MM.1S (cell line): ENCODE results near the gene TNFRSF4.

Experiments
- DNase-seq: peaks from one replicate; pipeline ENCODE4 v3.0.0-alpha.2; 2015
- H2AFZ ChIP-seq: fragments of 300-600 bp; sonication (generic); 2 replicates; pipeline ENCODE4 v1.6.0; 2016; ENCODE audit warnings: antibody characterized with exemption, low read length
- H3F3A ChIP-seq: fragments of 300-600 bp; sonication (generic); 2 replicates; pipeline ENCODE4 v1.6.1; 2016; ENCODE audit warnings: mild to moderate bottlenecking, antibody characterized with exemption, low read length, moderate library complexity, mixed read lengths; ENCODE audit not compliant: insufficient read depth
- H3K27ac ChIP-seq: fragments of 300-600 bp; sonication (generic); 2 replicates; pipeline ENCODE4 v1.5.1; 2016; ENCODE audit warnings: mild to moderate bottlenecking, low read length
- H3K27me3 ChIP-seq: fragments of 300-600 bp; sonication (generic); replicated peaks from 2 replicates; pipeline ENCODE4 v1.6.0; 2016; ENCODE audit warnings: low read length; ENCODE audit not compliant: insufficient read depth
- H3K36me3 ChIP-seq: fragments of 300-600 bp; sonication (generic); replicated peaks from 2 replicates; pipeline ENCODE4 v1.6.1; 2016; ENCODE audit warnings: mild to moderate bottlenecking, low read length, mixed read lengths; ENCODE audit not compliant: insufficient read depth
- H3K4me1 ChIP-seq: fragments of 300-600 bp; sonication (generic); 2 replicates; pipeline ENCODE4 v1.6.1; 2016; ENCODE audit warnings: low read length, mixed read lengths
- H3K4me2 ChIP-seq: fragments of 300-600 bp; sonication (generic); 2 replicates; pipeline ENCODE4 v1.6.0; 2016; ENCODE audit warnings: low read depth, low read length
- H3K4me3 ChIP-seq: fragments of 300-600 bp; sonication (generic); 2 replicates; pipeline ENCODE4 v1.5.1; 2016; ENCODE audit warnings: low read length, mixed read lengths
- H3K79me2 ChIP-seq: fragments of 300-600 bp; sonication (generic); 2 replicates; pipeline ENCODE4 v1.6.1; 2016; ENCODE audit warnings: mixed run types, low read length, mixed read lengths
- H3K9ac ChIP-seq: fragments of 300-600 bp; sonication (generic); 2 replicates; pipeline ENCODE4 v1.6.1; 2016; ENCODE audit warnings: low read length, mixed read lengths
- H3K9me2 ChIP-seq: fragments of 300-600 bp; sonication (generic); replicated peaks from 2 replicates; pipeline ENCODE4 v1.6.1; 2016; ENCODE audit warnings: mild to moderate bottlenecking, low read length, mixed read lengths; ENCODE audit not compliant: insufficient read depth
- H3K9me3 ChIP-seq: fragments of 300-600 bp; sonication (generic); replicated peaks from 2 replicates; pipeline ENCODE4 v1.6.1; 2016; ENCODE audit warnings: mild to moderate bottlenecking, low read length, mixed read lengths; ENCODE audit not compliant: insufficient read depth
- H4K20me1 ChIP-seq: fragments of 300-600 bp; sonication (generic); 2 replicates; pipeline ENCODE4 v1.6.1; 2016; ENCODE audit warnings: mild to moderate bottlenecking, low read length, moderate library complexity, mixed read lengths; ENCODE audit not compliant: insufficient read depth
- CTCF ChIP-seq: fragments of 300-600 bp; sonication (generic); IDR thresholded peaks from 2 replicates; pipeline ENCODE4 v1.5.1; 2016; ENCODE audit warnings: antibody characterized with exemption, low read length, mixed read lengths
- EZH2 ChIP-seq: fragments of 300-600 bp; sonication (generic); optimal IDR thresholded peaks from 2 replicates; pipeline ENCODE3; 2017; ENCODE audit warnings: low read depth, mild to moderate bottlenecking, antibody characterized with exemption, low read length, mixed read lengths
- EZH2phosphoT487 ChIP-seq: fragments of 300-600 bp; sonication (generic); IDR thresholded peaks from 2 replicates; pipeline ENCODE4 v1.6.1; 2018; ENCODE audit warnings: antibody characterized with exemption, low read length

TNFRSF4 gene

DNA sequence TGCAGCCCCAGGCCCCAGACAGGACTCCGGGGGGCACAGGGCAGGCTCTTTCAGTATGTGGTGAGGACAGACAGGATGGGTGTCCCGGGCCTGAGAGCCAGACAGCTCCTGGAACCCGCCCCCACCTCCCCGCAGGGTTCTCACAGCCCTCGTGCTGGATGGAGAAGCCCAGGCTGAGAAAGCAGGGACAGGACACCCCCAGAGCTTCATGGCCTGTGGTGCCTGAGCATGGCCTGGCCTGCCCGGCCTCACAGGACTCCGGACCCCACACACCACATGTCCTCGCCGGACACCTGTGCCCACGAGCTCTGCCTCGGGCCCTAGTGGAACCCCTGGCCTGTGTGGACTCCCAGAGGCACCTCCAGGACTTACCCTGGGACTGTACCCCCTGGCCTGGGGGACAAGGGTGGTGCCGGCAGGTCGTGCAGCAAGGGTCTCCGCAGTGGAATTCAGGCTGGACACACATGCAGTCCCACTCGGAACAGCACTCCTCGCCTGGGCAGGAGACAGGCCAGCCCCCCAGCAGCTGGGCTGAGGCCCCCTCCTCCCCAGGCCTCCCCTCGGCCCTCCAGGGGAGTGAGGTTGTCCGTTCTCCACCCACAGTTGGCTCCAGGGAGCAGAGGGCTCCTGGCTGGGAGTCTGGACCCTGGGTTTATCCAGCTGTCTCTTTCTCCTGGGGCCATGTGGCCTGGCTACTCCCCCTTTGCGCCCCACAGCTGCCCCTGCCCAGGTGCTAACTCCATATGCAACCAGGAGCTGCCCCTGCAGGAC, 8.8 kb downstream of the TNFRSF4 start:
- no peak for TF ChIP-seq EZH2
- TF ChIP-seq EZH2phosphoT487, result no peak
- no peak for TF ChIP-seq CTCF
- Histone ChIP-seq H3F3A (no peaks in the 10 kb centered on the region), H3K9ac (no peak overlapping the region), H3K27ac (no peak overlapping the region), H3K9me3 (no peaks in the 10 kb centered on the region), H3K9me2 (no peaks in the 10 kb centered on the region), H3K36me3 (no peaks in the 10 kb centered on the region), H3K4me3 (no peak overlapping the region), H2AFZ (no peak overlapping the region), H3K27me3 (peaks cover 81% of the 10 kb centered on the region), H3K4me2 (no peak overlapping the region), H3K79me2 (no peaks in the 10 kb centered on the region), H3K4me1 (no peaks in the 10 kb centered on the region), H4K20me1 (no peaks in the 10 kb centered on the region)
- no peak for DNase-seq

- Histone ChIP-seq H4K20me1 (no peaks in the 10 kb centered on the region), H3K79me2 (no peaks in the 10 kb centered on the region), H3K9me3 (no peaks in the 10 kb centered on the region), H3K36me3 (no peaks in the 10 kb centered on the region), H3K27ac (no peak overlapping the region), H3K4me3 (no peak overlapping the region), H3K4me1 (no peaks in the 10 kb centered on the region), H3F3A (no peaks in the 10 kb centered on the region), H2AFZ (no peak overlapping the region), H3K9ac (no peak overlapping the region), H3K4me2 (no peak overlapping the region), H3K9me2 (no peaks in the 10 kb centered on the region), H3K27me3 (peaks cover 81% of the 10 kb centered on the region)
- DNase-seq, result no peak
- TF ChIP-seq EZH2phosphoT487 (no peak), EZH2 (no peak), CTCF (no peak)
These were observed 9.5 kb downstream of the TNFRSF4 start for GRCh38 chr1:1204425-1204920.

DNA sequence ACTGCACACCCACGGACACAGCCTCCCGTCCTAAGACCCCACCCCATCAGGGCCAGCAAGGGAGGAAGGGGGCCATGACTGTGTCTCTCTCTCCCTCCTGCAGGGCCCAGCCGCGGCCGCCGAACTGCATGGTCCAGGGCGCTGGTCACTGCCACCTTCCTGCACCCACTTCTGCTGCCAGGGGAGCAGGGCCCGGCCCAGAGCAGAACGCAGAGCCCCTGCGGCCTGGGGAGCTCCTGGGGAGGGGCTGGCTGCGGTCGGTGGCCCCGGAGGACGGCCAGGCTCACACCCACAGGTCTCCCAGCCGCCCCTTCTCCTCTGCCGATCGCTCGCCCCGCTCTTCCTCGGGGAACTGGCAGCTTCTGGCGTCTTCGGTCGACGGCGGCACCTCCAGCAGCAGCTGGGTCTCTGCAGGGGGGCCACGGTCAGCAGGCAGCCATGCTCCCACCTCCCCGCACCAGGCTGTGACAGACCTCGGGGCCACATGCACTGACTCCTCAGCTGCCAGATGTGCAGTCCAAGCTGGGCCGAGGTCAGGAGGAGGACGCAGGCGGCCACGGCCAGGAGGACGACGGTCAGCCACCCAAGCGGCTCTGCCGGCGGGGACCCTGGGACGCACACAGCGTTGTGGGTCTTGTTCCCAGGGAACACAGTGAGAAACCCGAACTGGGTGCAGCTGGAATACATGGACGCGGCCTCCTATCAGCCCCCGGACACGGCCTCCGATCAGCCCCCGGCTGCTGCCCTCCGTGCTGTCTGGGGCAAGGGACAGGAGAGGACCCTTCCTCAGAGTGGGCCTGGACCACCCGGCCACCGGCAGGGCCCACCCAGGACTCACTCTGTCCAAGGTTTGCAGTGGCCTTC, 10.2 kb downstream of the TNFRSF4 start:
- no peaks in the 10 kb centered on the region for H3K4me1 ChIP-seq
- H3K27me3 ChIP-seq, result peaks cover 77% of the 10 kb centered on the region
- no peak overlapping the region for H3K4me2 ChIP-seq
- no peaks in the 10 kb centered on the region for H3K9me3 ChIP-seq
- H3K9me2 ChIP-seq, result no peaks in the 10 kb centered on the region
- DNase-seq, result no peak
- no peaks in the 10 kb centered on the region for H4K20me1 ChIP-seq
- no peak overlapping the region for H2AFZ ChIP-seq
- no peak overlapping the region for H3K27ac ChIP-seq
- no peak overlapping the region for H3K4me3 ChIP-seq
- TF ChIP-seq EZH2 (no peak), CTCF (no peak), EZH2phosphoT487 (no peak)
- no peaks in the 10 kb centered on the region for H3F3A ChIP-seq
- H3K79me2 ChIP-seq, result no peaks in the 10 kb centered on the region
- H3K9ac ChIP-seq, result no peak overlapping the region
- H3K36me3 ChIP-seq, result no peaks in the 10 kb centered on the region
